NB4 (cell line): ENCODE results near the gene KLHL6.
"Not testable (repeated sequence)": the region's sequence is repeated elsewhere in the genome, so short reads cannot be mapped to it uniquely, and the experiment has no call there.

Source experiments
- DNase-seq: peaks from one replicate; pipeline ENCODE4 v3.0.0; 2010; ENCODE audit warnings: low read depth
- H3K4me3 ChIP-seq: one replicate; pipeline ENCODE4 v1.5.1; 2011; ENCODE audit warnings: mild to moderate bottlenecking, low read depth, low read length, moderate library complexity
- MAX ChIP-seq: IDR thresholded peaks from 2 replicates; pipeline ENCODE4 v1.6.1; 2011; ENCODE audit warnings: low read depth, low read length
- MYC ChIP-seq: IDR thresholded peaks from 2 replicates; pipeline ENCODE4 v1.6.1; 2011; ENCODE audit warnings: low read depth, low read length
- POLR2A ChIP-seq: IDR thresholded peaks from 2 replicates; pipeline ENCODE4 v1.6.1; 2011; ENCODE audit warnings: mild to moderate bottlenecking; ENCODE audit not compliant: insufficient read length; ENCODE audit errors: extremely low read depth
- TF ChIP-seq, protein P1 (sequence below): IDR thresholded peaks from one replicate; pipeline ENCODE4 v1.5.1; 2012; ENCODE audit warnings: low read depth, low read length

Gene KLHL6

GRCh38 chr3:183481582-183481981 lies 73.9 kb downstream of the KLHL6 start:
- no peak for TF ChIP-seq POLR2A
- TF ChIP-seq, protein P1, sequence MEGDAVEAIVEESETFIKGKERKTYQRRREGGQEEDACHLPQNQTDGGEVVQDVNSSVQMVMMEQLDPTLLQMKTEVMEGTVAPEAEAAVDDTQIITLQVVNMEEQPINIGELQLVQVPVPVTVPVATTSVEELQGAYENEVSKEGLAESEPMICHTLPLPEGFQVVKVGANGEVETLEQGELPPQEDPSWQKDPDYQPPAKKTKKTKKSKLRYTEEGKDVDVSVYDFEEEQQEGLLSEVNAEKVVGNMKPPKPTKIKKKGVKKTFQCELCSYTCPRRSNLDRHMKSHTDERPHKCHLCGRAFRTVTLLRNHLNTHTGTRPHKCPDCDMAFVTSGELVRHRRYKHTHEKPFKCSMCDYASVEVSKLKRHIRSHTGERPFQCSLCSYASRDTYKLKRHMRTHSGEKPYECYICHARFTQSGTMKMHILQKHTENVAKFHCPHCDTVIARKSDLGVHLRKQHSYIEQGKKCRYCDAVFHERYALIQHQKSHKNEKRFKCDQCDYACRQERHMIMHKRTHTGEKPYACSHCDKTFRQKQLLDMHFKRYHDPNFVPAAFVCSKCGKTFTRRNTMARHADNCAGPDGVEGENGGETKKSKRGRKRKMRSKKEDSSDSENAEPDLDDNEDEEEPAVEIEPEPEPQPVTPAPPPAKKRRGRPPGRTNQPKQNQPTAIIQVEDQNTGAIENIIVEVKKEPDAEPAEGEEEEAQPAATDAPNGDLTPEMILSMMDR: no peak
- no peak for TF ChIP-seq MAX
- no peak for TF ChIP-seq MYC
- no peak for DNase-seq

DNA sequence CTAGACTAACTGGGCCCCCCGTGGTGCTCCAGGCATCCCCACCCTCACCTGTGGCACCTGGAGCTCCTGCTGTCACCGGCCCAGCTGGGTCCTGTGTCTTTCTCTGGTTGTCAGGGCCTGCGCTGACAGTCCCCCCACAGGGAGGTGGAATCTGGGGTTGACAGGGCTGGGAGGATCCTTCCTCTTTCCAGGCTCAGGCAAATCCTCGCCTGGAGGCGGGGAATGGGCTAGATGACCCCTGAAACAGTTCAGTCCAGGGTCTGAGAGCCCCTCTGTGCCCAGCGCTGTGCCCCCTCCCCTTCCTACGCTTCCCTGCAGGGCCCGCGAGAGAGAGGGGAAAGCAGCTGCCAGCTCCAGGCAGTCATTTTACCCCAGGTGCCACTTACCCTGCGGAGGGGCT lies 77.0 kb downstream of the KLHL6 start:
- TF ChIP-seq, protein P1: no peak
- no peak overlapping the region for H3K4me3 ChIP-seq
- no peak for DNase-seq

More at GRCh38 chr3:183481582-183481981, 73.9 kb downstream of the KLHL6 start:
- H3K4me3 ChIP-seq: no peak overlapping the region

GRCh38 chr3:183477801-183478456 lies 77.6 kb downstream of the KLHL6 start:
- no peak for TF ChIP-seq MAX
- no peak for TF ChIP-seq POLR2A
- TF ChIP-seq, protein P1: no peak
- no peak for TF ChIP-seq MYC
- H3K4me3 ChIP-seq: no peak overlapping the region
- DNase-seq: no peak

GRCh38 chr3:183475764-183476162 lies 79.7 kb downstream of the KLHL6 start:
- not testable (repeated sequence) for H3K4me3 ChIP-seq, DNase-seq

- no peak overlapping the region for H3K4me3 ChIP-seq
- DNase-seq: no peak
- TF ChIP-seq MYC (no peak), POLR2A (no peak), MAX (no peak)
- TF ChIP-seq, protein P1: no peak
These were observed 80.3 kb downstream of the KLHL6 start for GRCh38 chr3:183475016-183475763.

GRCh38 chr3:183473969-183474368 lies 81.5 kb downstream of the KLHL6 start:
- no peak for DNase-seq
- H3K4me3 ChIP-seq: no peak overlapping the region
- TF ChIP-seq POLR2A (no peak), MAX (no peak), MYC (no peak)
- TF ChIP-seq, protein P1: no peak
